GM12872 (cell line): ENCODE measurements around the gene C3orf20.

ENCODE experiments used
- CTCF ChIP-seq: IDR thresholded peaks from 3 replicates; pipeline ENCODE4 v1.5.1; 2011; ENCODE audit warnings: low read depth, mild to moderate bottlenecking, low read length, moderate library complexity; ENCODE audit not compliant: insufficient read depth

The C3orf20 gene

DNA sequence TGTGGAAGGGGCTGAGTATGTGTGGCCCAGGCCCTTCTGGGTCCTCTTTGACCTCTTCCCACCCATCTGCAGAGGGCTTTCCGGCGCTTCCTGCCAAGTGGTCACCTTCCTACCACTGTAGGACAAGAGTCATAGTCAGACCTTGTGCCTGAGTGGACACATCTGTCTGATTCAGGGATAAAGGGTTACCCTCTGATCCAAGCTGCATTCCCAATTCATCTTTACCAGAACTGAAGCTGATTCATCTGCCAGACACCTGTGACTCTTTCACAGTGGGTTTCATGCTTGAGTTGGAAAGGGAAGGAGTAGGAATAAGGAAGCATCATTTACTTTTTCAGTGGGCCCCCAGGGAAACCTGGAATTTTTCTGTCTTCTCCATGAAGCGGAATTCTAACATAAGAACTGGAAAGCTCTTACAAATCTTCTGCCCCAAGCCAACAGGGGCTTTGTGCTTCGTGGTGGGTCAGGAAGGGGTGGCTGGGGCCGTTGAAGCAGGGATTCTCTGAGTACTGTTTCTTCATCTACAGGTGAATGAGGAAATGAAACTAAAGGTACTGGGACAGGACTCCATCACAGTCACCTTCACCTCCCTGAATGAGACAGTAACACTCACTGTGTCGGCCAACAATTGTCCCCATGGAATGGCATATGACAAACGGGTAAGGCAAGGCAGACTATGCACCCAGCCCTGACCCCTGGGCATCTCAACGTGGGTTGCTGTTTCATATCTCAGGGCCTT is 46.4 kb downstream of the C3orf20 start:
- no peak for TF ChIP-seq CTCF

- TF ChIP-seq CTCF = no peak
These were observed 50.1 kb downstream of the C3orf20 start for GRCh38 chr3:14725013-14725412.

GRCh38 chr3:14725564-14726440 is 50.9 kb downstream of the C3orf20 start:
- TF ChIP-seq CTCF = no peak

GRCh38 chr3:14726441-14726780 is 51.5 kb downstream of the C3orf20 start:
- no peak for TF ChIP-seq CTCF

DNA sequence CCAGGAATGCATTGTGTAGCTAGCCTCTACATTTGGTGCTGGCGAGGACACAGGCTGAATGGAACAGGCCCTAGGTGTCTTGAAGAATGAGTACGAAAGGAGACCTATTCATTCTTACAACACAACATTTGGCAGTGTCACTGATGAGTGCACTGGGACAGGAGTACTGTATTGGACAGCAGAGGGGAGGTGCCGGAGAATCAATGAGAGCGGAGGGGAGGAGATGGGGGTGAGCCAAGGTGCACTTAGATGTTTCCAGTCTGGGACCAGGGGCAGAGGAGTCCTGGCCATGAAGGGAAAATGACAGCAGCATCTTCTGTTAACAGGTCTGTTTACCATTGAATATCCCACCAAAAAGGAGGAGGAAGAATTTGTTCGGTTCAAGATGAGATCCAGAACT is 53.2 kb downstream of the C3orf20 start:
- TF ChIP-seq CTCF = no peak

GRCh38 chr3:14730703-14731382 is 55.9 kb downstream of the C3orf20 start:
- no peak for TF ChIP-seq CTCF

- TF ChIP-seq CTCF = no peak
These were observed 66.0 kb downstream of the C3orf20 start for GRCh38 chr3:14740983-14741382.
